SK-N-SH (cell line): Measurements from ENCODE around the gene ROM1. TPM values are rescaled to one million over a fixed set of nuclear protein-coding genes. Genes with fewer than 3 reads are reported as not detected.

Source experiments
- CTCF ChIA-PET: fragments of 300-600, 350-600 bp; formaldehyde crosslinking; extraction: SDS; loops from one replicate; lab custom pipeline; 2021; lab: Yijun Ruan, JAX
- POLR2A ChIA-PET: fragments of 350-600 bp; sonication (Branson Sonifier 250); formaldehyde crosslinking; extraction: SDS; loops from one replicate; lab custom pipeline; 2020; ENCODE audit warnings: antibody characterized with exemption, inconsistent platforms; lab: Yijun Ruan, JAX
- DNase-seq: peaks from one replicate; pipeline ENCODE4 v3.0.0; 2012
- H2AFZ ChIP-seq: fragments of 200-600 bp; sonication (generic); 2 replicates; pipeline ENCODE4 v1.8.1; 2016; ENCODE audit warnings: antibody characterized with exemption, mild to moderate bottlenecking, low read depth
- H3F3A ChIP-seq: fragments of 200-600 bp; sonication (generic); replicated peaks from 2 replicates; pipeline ENCODE3; 2016; ENCODE audit warnings: antibody characterized with exemption, mild to moderate bottlenecking; ENCODE audit not compliant: insufficient read depth
- H3K27ac ChIP-seq, 2 experiments: fragments of 200-500 bp in 1 of 2; fragments of 200-600 bp in 1 of 2; sonication (Bioruptor generic) in 1 of 2; sonication (generic), shearing (Covaris generic) in 1 of 2; 2 replicates each; pipeline versions ENCODE4 v1.5.1 to v1.6.1; 2014 to 2016; ENCODE audit warnings: low read depth in 2 of 2, inconsistent platforms in 1 of 2, low read length in 1 of 2, mild to moderate bottlenecking in 1 of 2, mixed read lengths in 1 of 2
- H3K27me3 ChIP-seq: fragments of 200-600 bp; sonication (generic), shearing (Covaris generic); 2 replicates; pipeline ENCODE4 v1.6.1; 2016; ENCODE audit warnings: mixed run types; ENCODE audit not compliant: insufficient read depth
- H3K36me3 ChIP-seq, 2 experiments: fragments of 200-500 bp in 1 of 2; fragments of 200-600 bp in 1 of 2; sonication (Bioruptor generic) in 1 of 2; sonication (generic) in 1 of 2; replicated peaks in 1 of 2; 2 replicates each; pipeline versions ENCODE3 to v1.5.1; 2014 to 2016; ENCODE audit warnings: low read length in 1 of 2, mild to moderate bottlenecking in 1 of 2; ENCODE audit not compliant: insufficient read depth in 2 of 2, control insufficient read depth in 1 of 2
- H3K4me1 ChIP-seq, 2 experiments: fragments of 200-500 bp in 1 of 2; fragments of 200-600 bp in 1 of 2; sonication (Bioruptor generic) in 1 of 2; sonication (generic), shearing (Covaris generic) in 1 of 2; 2 replicates each; pipeline versions ENCODE4 v1.5.1 to v1.6.1; 2014 to 2016; ENCODE audit warnings: low read depth in 1 of 2, low read length in 1 of 2, mixed run types in 1 of 2; ENCODE audit not compliant: insufficient read depth in 2 of 2, control insufficient read depth in 1 of 2
- H3K4me2 ChIP-seq: fragments of 200-600 bp; sonication (generic), shearing (Covaris generic); 2 replicates; pipeline ENCODE4 v1.6.1; 2017; ENCODE audit warnings: mixed run types
- H3K4me3 ChIP-seq, 2 experiments: fragments of 200-500 bp in 1 of 2; fragments of 200-600 bp in 1 of 2; sonication (Bioruptor generic) in 1 of 2; sonication (generic), shearing (Covaris generic) in 1 of 2; 2 replicates each; pipeline versions ENCODE4 v1.5.1 to v1.8.1; 2014 to 2016; ENCODE audit warnings: low read depth in 2 of 2, inconsistent platforms in 1 of 2, low read length in 1 of 2, mild to moderate bottlenecking in 1 of 2, mixed read lengths in 1 of 2, moderate library complexity in 1 of 2
- H3K79me2 ChIP-seq: fragments of 200-600 bp; sonication (generic); 2 replicates; pipeline ENCODE4 v1.8.1; 2017; ENCODE audit warnings: mild to moderate bottlenecking; ENCODE audit not compliant: insufficient read depth
- H3K9ac ChIP-seq: fragments of 200-600 bp; sonication (generic); 2 replicates; pipeline ENCODE4 v1.6.1; 2017; ENCODE audit warnings: mixed run types
- H3K9me2 ChIP-seq: fragments of 200-600 bp; sonication (generic); 2 replicates; pipeline ENCODE4 v1.6.1; 2017; ENCODE audit warnings: mixed run types
- H3K9me3 ChIP-seq: fragments of 200-600 bp; sonication (generic); 2 replicates; pipeline ENCODE4 v1.6.1; 2017; ENCODE audit warnings: mixed run types, mild to moderate bottlenecking, moderate library complexity
- H4K20me1 ChIP-seq: fragments of 200-600 bp; sonication (generic); 2 replicates; pipeline ENCODE4 v1.6.1; 2017; ENCODE audit warnings: mild to moderate bottlenecking, mixed run types; ENCODE audit not compliant: insufficient read depth
- CHD2 ChIP-seq: fragments of 150-350 bp; IDR thresholded peaks from 2 replicates; pipeline ENCODE4 v1.6.1; 2018; ENCODE audit warnings: low read length; ENCODE audit not compliant: partially characterized antibody
- EP300 ChIP-seq, 2 experiments: IDR thresholded peaks; 2 replicates each; pipeline versions ENCODE4 v1.4.0 to v1.6.1; 2012; ENCODE audit warnings: borderline replicate concordance in 1 of 2, low read depth in 1 of 2, low read length in 1 of 2
- EZH2phosphoT487 ChIP-seq: fragments of 200-600 bp; sonication (generic); IDR thresholded peaks from 2 replicates; pipeline ENCODE4 v1.6.1; 2017; ENCODE audit warnings: low read depth, mixed run types, mild to moderate bottlenecking, antibody characterized with exemption, moderate library complexity, borderline replicate concordance
- FOXJ3 ChIP-seq: sonication (generic); formaldehyde crosslinking; IDR thresholded peaks from 2 replicates; pipeline ENCODE4 v1.5.1; 2020; ENCODE audit warnings: mild to moderate bottlenecking, missing genetic modification reagents
- MAX ChIP-seq: IDR thresholded peaks from 2 replicates; pipeline ENCODE4 v1.4.0; 2012; ENCODE audit warnings: low read depth
- MXI1 ChIP-seq: IDR thresholded peaks from 2 replicates; pipeline ENCODE4 v1.6.1; 2012; ENCODE audit warnings: mild to moderate bottlenecking, low read depth, low read length, improper control_type of control experiment
- NRF1 ChIP-seq: IDR thresholded peaks from 2 replicates; pipeline ENCODE4 v1.6.1; 2012; ENCODE audit warnings: low read depth, mild to moderate bottlenecking, low read length
- POLR2AphosphoS5 ChIP-seq: IDR thresholded peaks from 2 replicates; pipeline ENCODE4 v1.6.1; 2012; ENCODE audit warnings: low read depth, low read length
- RAD21 ChIP-seq: IDR thresholded peaks from 2 replicates; pipeline ENCODE4 v1.6.1; 2012; ENCODE audit warnings: mild to moderate bottlenecking, low read length
- REST ChIP-seq: IDR thresholded peaks from 2 replicates; pipeline ENCODE4 v1.6.1; 2012; ENCODE audit warnings: mild to moderate bottlenecking, low read depth, low read length, moderate library complexity
- RXRA ChIP-seq: IDR thresholded peaks from 2 replicates; pipeline ENCODE4 v1.4.0; 2012; ENCODE audit warnings: low read depth, mild to moderate bottlenecking, borderline replicate concordance
- SMC3 ChIP-seq: IDR thresholded peaks from 2 replicates; pipeline ENCODE4 v1.6.1; 2012; ENCODE audit warnings: low read depth, low read length, improper control_type of control experiment
- TEAD4 ChIP-seq: IDR thresholded peaks from 2 replicates; pipeline ENCODE4 v1.4.0; 2012; ENCODE audit warnings: mild to moderate bottlenecking, borderline replicate concordance; ENCODE audit not compliant: insufficient read depth
- USF2 ChIP-seq: fragments of 150-350 bp; IDR thresholded peaks from 2 replicates; pipeline ENCODE4 v1.6.1; 2017; ENCODE audit warnings: antibody characterized with exemption, low read length, low read depth, borderline replicate concordance
- WGBS: methylation state at CpG from one replicate; pipeline ENCODE4 v1.1.6; 2017; ENCODE audit warnings: low lambda C conversion rate; 5-methylcytosine and 5-hydroxymethylcytosine counted together
- polyA plus RNA-seq, 3 experiments: library from polyadenylated mRNA; depleted of rRNA; stranded (reverse); fragments of >200 nt; gene quantifications; 2 replicates each; pipeline ENCODE4 v1.2.3, GENCODE V29; 2012

The ROM1 gene
- polyA plus RNA-seq, 1 of the 3 experiments (the other 2 are of a cell fraction): 7.3 TPM

GRCh38 chr11:62605902-62606301 is 7.2 kb upstream of the ROM1 start (continued):
- no peak for TF ChIP-seq MXI1
- TF ChIP-seq, all 33 proteins: peak for 0

- Histone ChIP-seq H3K27ac (no peak overlapping the region), H3K9me3 (no peaks in the 10 kb centered on the region), H2AFZ (no peak overlapping the region), H3K79me2 (peaks cover 17% of the 10 kb centered on the region; the same call in 1 of the 2 replicates), H4K20me1 (no peaks in the 10 kb centered on the region), H3K36me3 (peaks cover 21 to 27% of the 10 kb centered on the region in 2 experiments), H3K9ac (no peak overlapping the region), H3F3A (peaks cover 18% of the 10 kb centered on the region), H3K4me2 (no peak overlapping the region), H3K9me2 (no peaks in the 10 kb centered on the region), H3K4me1 (peaks cover 4 to 13% of the 10 kb centered on the region in 2 experiments; a peak in 2 of 4 replicates), H3K4me3 (no peak overlapping the region), H3K27me3 (no peaks in the 10 kb centered on the region)
- CTCF ChIA-PET: interaction anchor here (0.9 to 6.9 kb wide), 4 partner anchors 13 to 179 kb away, joined by 4 to 69 read pairs (median 6); partner anchors contain the start of genes B3GAT3 and TUT1
- no peak for DNase-seq
- TF ChIP-seq EP300 (IDR thresholded peaks at IDR 0.05; ENCODE audit: borderline replicate concordance in 1 of 2, low read depth in 1 of 2, low read length in 1 of 2): no peak
- no peak for TF ChIP-seq RAD21
- TF ChIP-seq FOXJ3 (CRISPR knock-in tag): no peak
- TF ChIP-seq SMC3: no peak
- TF ChIP-seq USF2: no peak
- TF ChIP-seq TEAD4: no peak
- no peak for TF ChIP-seq NRF1
- TF ChIP-seq EZH2phosphoT487: no peak
- TF ChIP-seq CHD2: no peak
- TF ChIP-seq POLR2AphosphoS5: no peak
- POLR2A ChIA-PET: no interaction called here
- WGBS: 79% methylated on average over 4 of the region's 4 CpGs
Measured at GRCh38 chr11:62607714-62608113, 5.3 kb upstream of the ROM1 start.

- no peak overlapping the region for H2AFZ ChIP-seq
- no peak overlapping the region for H3K27ac ChIP-seq
- H3K9ac ChIP-seq: no peak overlapping the region
- peaks cover 21 to 27% of the 10 kb centered on the region in 2 experiments for H3K36me3 ChIP-seq
- POLR2A ChIA-PET: interaction anchor here (1.6 kb wide), 1 partner anchor 17 kb away, joined by 4 read pairs; the partner anchor contains the start of gene TUT1
- H3K79me2 ChIP-seq: peaks cover 17% of the 10 kb centered on the region; the same call in 1 of the 2 replicates
- TF ChIP-seq REST (no peak), RXRA (no peak), MAX (no peak)
- TF ChIP-seq, all 33 proteins: peak for 0
- no peaks in the 10 kb centered on the region for H3K9me3 ChIP-seq
- H3K4me2 ChIP-seq: no peak overlapping the region
- no peaks in the 10 kb centered on the region for H3K9me2 ChIP-seq
- H3K27me3 ChIP-seq: no peaks in the 10 kb centered on the region
- no peaks in the 10 kb centered on the region for H4K20me1 ChIP-seq
- H3K4me1 ChIP-seq: peaks cover 4 to 20% of the 10 kb centered on the region in 2 experiments; a peak in 2 of 4 replicates
- H3K4me3 ChIP-seq: no peak overlapping the region
- peaks cover 21% of the 10 kb centered on the region for H3F3A ChIP-seq
- CTCF ChIA-PET: interaction anchor here (2.6 to 6.9 kb wide), 2 partner anchors 12 to 16 kb away, joined by 8 to 69 read pairs; partner anchors contain the start of genes B3GAT3 and TUT1
- 96% methylated on average over 12 of the region's 12 CpGs for WGBS
- DNase-seq: no peak
Measured at GRCh38 chr11:62608776-62609175, 4.3 kb upstream of the ROM1 start.
